GM19397 (cell line): ENCODE measurements around the gene ABCA9.
"Not testable (repeated sequence)": the region's sequence is repeated elsewhere in the genome, so short reads cannot be mapped to it uniquely, and the experiment has no call there.

ENCODE experiments used
- ATAC-seq: cut with Tn5 transposase; IDR thresholded peaks from one replicate; pipeline ENCODE4 v1.9.1; 2021; ENCODE audit warnings: mild to moderate bottlenecking, moderate library complexity; ENCODE audit not compliant: unreplicated experiment

Gene ABCA9

GRCh38 chr17:68959117-68959516, 101.6 kb downstream of the ABCA9 start:
- not testable (repeated sequence) for ATAC-seq

GRCh38 chr17:68957944-68958343, 102.8 kb downstream of the ABCA9 start:
- ATAC-seq: no peak

GRCh38 chr17:68955181-68955841, 105.4 kb downstream of the ABCA9 start, which contains the start of gene ABCA8:
Gene ABCA8 (minus strand): TSS chr17:68955392. CDS start chr17:68942034, 13,358 bp downstream.
- no peak for ATAC-seq

- no peak for ATAC-seq
Measured at GRCh38 chr17:68954146-68954896, 106.4 kb downstream of the ABCA9 start.

GRCh38 chr17:68953340-68953997, 107.3 kb downstream of the ABCA9 start:
- no peak for ATAC-seq

GRCh38 chr17:68950725-68951124, 110.0 kb downstream of the ABCA9 start:
- ATAC-seq: no peak

- ATAC-seq: not testable (repeated sequence)
Measured at GRCh38 chr17:68947868-68948267, 112.9 kb downstream of the ABCA9 start.

GRCh38 chr17:68944435-68945035, 116.2 kb downstream of the ABCA9 start:
- no peak for ATAC-seq

- not testable (repeated sequence) for ATAC-seq
Measured at GRCh38 chr17:68943812-68944182, 116.9 kb downstream of the ABCA9 start.

GRCh38 chr17:68943123-68943811, 117.5 kb downstream of the ABCA9 start:
- ATAC-seq: no peak

GRCh38 chr17:68942389-68942788, 118.3 kb downstream of the ABCA9 start:
- ATAC-seq: no peak

- ATAC-seq: no peak
Measured at GRCh38 chr17:68941761-68942160, 119.0 kb downstream of the ABCA9 start.

- ATAC-seq: no peak
Measured at GRCh38 chr17:68939195-68939594, 121.5 kb downstream of the ABCA9 start.

GRCh38 chr17:68937890-68938514, 122.7 kb downstream of the ABCA9 start:
- no peak for ATAC-seq

GRCh38 chr17:68927516-68927915, 133.2 kb downstream of the ABCA9 start:
- ATAC-seq: no peak

- no peak for ATAC-seq
Measured at GRCh38 chr17:68924793-68925720, 135.7 kb downstream of the ABCA9 start.
